Ectodermal cell (in vitro differentiated cells): ENCODE data around the gene GRK1.

Experiments
- H3K27ac ChIP-seq: 2 replicates; pipeline ENCODE4 v1.7.0; 2013; ENCODE audit warnings: mild to moderate bottlenecking, low read depth, low read length; ENCODE audit not compliant: insufficient read depth, poor library complexity, severe bottlenecking
- H3K27me3 ChIP-seq: 2 replicates; pipeline ENCODE4 v1.7.0; 2013; ENCODE audit warnings: mild to moderate bottlenecking, low read length; ENCODE audit not compliant: insufficient read depth, control insufficient read depth, poor library complexity, severe bottlenecking
- H3K36me3 ChIP-seq: one replicate; pipeline ENCODE4 v1.7.0; 2013; ENCODE audit warnings: low read length; ENCODE audit not compliant: control insufficient read depth, insufficient read depth
- H3K4me1 ChIP-seq: one replicate; pipeline ENCODE4 v1.7.0; 2013; ENCODE audit warnings: low read length; ENCODE audit not compliant: control insufficient read depth, insufficient read depth
- H3K4me3 ChIP-seq: 2 replicates; pipeline ENCODE4 v1.7.0; 2013; ENCODE audit warnings: low read depth, low read length, control low read depth; ENCODE audit not compliant: insufficient read depth
- H3K9me3 ChIP-seq: 2 replicates; pipeline ENCODE4 v1.7.0; 2013; ENCODE audit warnings: mild to moderate bottlenecking, low read length, moderate library complexity; ENCODE audit not compliant: control insufficient read depth
- WGBS, 2 experiments: methylation state at CpG; one replicate each; pipeline ENCODE4 v1.1.7; 2013; ENCODE audit warnings: missing lambda C conversion rate in 2 of 2; 5-methylcytosine and 5-hydroxymethylcytosine counted together

GRK1 gene

DNA sequence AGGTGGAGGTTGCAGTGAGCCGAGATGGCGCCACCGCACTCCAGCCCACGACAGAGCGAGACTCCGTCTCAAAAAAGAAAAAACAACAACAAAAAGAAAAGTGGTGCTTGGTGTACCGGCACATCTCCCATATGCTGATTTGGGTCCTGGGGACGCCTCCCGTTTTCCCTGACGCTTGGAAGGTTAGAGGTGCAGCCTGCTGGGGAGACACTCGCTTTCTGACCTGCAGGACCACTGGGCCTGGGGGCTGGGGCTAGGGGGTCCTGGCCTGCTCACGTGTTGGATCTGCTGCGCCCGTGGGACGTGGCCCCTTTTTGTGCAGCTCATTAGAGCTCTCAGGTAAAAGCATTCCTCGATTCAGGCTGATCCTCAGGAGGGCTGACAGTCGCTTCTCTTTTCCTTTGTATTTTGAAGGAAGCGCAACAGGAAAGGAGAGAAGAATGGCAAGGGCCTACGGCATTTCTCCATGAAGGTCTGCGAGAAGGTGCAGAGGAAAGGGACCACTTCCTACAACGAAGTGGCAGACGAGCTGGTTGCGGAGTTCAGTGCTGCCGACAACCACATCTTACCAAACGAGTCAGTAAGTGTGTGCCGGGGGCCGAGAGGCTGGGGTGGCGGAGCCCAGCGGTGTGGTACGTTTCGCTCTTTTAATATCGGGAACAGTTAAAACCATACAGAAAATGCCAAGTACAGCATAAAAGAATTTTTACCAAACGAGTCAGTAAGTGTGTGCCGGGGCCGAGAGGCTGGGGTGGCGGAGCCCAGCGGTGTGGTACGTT is 34.1 kb upstream of the GRK1 start:
- Histone ChIP-seq H3K36me3 (peaks cover 42% of the 10 kb centered on the region), H3K27ac (no peak overlapping the region), H3K4me3 (no peak overlapping the region), H3K27me3 (no peaks in the 10 kb centered on the region), H3K4me1 (no peaks in the 10 kb centered on the region), H3K9me3 (no peaks in the 10 kb centered on the region)
- WGBS, 2 experiments = 95 to 96% methylated on average over 38 of the region's 38 CpGs

DNA sequence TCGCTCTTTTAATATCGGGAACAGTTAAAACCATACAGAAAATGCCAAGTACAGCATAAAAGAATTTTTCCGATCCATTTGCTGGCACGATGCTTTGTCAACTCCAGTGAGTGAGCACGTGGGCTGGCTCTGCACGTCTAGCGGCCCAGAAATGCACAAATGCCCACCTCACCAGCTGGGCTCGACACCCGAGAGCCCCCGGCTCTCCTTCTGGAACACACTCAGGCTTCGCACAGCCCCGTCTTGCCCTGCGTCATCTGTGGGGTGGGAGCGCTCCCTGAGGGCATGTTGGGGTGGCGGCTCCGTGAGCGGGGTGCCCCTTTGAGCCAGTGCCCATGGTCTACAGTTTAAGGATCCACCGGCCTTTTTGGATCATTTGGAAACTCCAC is 33.5 kb upstream of the GRK1 start:
- Histone ChIP-seq H3K36me3 (peaks cover 47% of the 10 kb centered on the region), H3K27ac (no peak overlapping the region), H3K27me3 (no peaks in the 10 kb centered on the region), H3K4me3 (no peak overlapping the region), H3K9me3 (no peaks in the 10 kb centered on the region), H3K4me1 (no peaks in the 10 kb centered on the region)
- whole genome bisulfite sequencing, 2 experiments = 95 to 97% methylated on average over 18 of the region's 18 CpGs

DNA sequence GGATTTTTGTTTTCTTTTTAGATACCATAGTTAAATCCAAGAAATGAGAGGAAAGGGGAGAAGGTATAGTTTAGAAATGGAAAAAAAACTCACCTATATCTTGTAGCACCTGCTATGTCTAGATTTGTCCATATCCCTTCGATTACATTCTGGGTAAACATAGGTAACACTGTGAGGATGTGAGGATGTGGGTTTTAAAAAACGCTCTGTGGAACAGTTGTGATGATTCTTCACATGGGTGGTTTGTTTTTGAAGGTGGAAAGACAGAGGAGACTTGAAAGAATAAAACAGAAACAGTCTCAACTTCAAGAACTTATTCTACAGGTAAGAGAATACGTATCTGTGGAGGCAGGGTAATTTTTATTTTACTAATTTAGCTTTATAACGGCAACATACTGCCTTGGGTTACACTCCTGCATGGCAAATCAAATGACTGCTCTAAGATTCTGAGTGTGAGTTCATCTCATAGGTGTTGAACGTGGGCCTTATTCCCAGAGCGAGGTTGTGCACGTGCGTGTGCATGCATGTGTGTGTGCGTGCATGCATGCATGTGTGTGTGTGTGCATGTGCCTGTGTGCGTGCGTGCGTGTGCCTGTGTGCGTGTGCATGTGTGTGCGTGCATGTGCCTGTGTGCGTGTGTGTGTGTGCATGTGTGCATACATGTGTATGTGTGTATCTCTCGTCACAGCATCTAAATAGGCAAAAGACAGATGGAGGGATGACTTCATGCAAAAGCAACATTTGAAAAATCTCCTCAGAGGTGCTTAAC is 32.6 kb upstream of the GRK1 start:
- no peaks in the 10 kb centered on the region for H3K27me3 ChIP-seq
- no peaks in the 10 kb centered on the region for H3K4me1 ChIP-seq
- H3K4me3 ChIP-seq = no peak overlapping the region
- no peak overlapping the region for H3K27ac ChIP-seq
- H3K9me3 ChIP-seq = no peaks in the 10 kb centered on the region
- H3K36me3 ChIP-seq = peaks cover 53% of the 10 kb centered on the region
- 94 to 97% methylated on average over 16 of the region's 16 CpGs for WGBS, 2 experiments

DNA sequence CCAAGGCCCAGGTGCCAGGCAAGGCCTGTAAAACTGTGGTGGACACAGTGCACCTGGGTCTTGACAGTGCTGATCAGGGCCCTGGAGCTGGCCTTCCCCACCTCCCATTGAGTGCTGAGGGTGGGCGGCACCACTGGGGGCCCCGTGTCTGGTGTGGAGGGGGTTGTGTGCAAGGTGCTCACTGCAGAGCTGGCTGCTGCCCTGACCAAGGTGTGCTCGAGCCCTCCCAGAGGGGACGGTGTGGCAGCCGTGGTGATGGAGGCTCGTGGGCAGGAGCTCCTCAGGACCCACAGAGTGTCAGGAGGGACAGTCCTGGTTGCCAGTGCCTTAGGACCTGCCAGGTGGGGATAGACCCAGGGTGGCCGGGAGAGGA is 32.0 kb upstream of the GRK1 start:
- H3K36me3 ChIP-seq = peaks cover 59% of the 10 kb centered on the region

DNA sequence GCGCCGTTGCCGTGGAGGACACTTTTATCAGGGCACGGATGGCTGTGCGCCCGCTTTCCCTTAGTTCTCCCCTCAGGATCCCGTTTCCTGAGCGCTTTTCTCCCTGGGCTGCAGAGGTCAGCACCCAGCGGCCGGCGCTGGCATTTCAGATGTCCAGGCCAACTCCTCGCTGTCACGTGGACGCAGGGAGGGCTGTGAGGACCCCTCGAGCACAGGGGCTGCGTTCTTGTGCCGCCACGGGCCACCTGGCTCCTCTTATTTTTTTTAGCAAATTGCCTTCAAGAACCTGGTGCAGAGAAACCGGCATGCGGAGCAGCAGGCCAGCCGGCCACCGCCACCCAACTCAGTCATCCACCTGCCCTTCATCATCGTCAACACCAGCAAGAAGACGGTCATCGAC is 31.3 kb upstream of the GRK1 start:
- Histone ChIP-seq H3K4me3 (no peak overlapping the region), H3K36me3 (peaks cover 65% of the 10 kb centered on the region), H3K4me1 (no peaks in the 10 kb centered on the region), H3K9me3 (no peaks in the 10 kb centered on the region), H3K27ac (no peak overlapping the region), H3K27me3 (no peaks in the 10 kb centered on the region)
- 95 to 96% methylated on average over 25 of the region's 25 CpGs for WGBS, 2 experiments

More for the DNA sequence above, 32.0 kb upstream of the GRK1 start:
- no peaks in the 10 kb centered on the region for H3K9me3 ChIP-seq
- WGBS, 2 experiments = 97% methylated on average over 7 of the region's 7 CpGs
- H3K27me3 ChIP-seq = no peaks in the 10 kb centered on the region
- no peak overlapping the region for H3K27ac ChIP-seq
- H3K4me1 ChIP-seq = no peaks in the 10 kb centered on the region
- no peak overlapping the region for H3K4me3 ChIP-seq

DNA sequence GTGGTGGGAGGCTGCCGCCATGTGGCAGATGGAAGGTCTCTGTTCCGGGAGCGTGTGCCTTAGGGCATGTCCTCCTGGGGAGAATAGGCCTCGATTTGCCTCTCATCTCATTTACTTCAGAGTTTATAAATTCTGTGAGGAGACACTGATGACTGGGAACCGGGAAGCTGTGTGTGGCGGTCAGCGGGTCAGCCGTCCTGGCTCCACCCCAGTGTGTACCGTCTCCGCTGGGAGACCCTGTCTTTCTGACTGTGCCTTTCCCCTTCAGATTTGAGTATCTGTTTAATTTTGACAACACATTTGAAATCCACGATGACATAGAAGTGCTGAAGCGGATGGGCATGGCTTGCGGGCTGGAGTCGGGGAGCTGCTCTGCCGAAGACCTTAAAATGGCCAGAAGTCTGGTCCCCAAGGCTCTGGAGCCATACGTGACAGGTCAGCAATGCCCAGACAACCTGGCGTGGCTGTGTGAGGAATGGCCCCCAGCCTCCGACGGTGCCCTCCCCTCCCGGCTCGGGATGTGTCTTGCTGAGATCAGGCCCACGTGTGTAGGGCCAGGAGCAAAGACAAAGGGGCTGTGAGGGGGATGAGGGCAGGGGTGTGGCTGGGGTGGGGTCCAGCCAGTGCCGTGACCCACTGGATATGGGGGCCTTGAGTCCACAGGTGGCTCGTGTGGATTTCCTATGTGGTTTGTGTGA is 30.6 kb upstream of the GRK1 start:
- Histone ChIP-seq H3K27ac (no peak overlapping the region), H3K36me3 (peaks cover 66% of the 10 kb centered on the region), H3K4me3 (no peak overlapping the region), H3K4me1 (no peaks in the 10 kb centered on the region), H3K27me3 (no peaks in the 10 kb centered on the region), H3K9me3 (no peaks in the 10 kb centered on the region)
- 96 to 97% methylated on average over 24 of the region's 24 CpGs for WGBS, 2 experiments

DNA sequence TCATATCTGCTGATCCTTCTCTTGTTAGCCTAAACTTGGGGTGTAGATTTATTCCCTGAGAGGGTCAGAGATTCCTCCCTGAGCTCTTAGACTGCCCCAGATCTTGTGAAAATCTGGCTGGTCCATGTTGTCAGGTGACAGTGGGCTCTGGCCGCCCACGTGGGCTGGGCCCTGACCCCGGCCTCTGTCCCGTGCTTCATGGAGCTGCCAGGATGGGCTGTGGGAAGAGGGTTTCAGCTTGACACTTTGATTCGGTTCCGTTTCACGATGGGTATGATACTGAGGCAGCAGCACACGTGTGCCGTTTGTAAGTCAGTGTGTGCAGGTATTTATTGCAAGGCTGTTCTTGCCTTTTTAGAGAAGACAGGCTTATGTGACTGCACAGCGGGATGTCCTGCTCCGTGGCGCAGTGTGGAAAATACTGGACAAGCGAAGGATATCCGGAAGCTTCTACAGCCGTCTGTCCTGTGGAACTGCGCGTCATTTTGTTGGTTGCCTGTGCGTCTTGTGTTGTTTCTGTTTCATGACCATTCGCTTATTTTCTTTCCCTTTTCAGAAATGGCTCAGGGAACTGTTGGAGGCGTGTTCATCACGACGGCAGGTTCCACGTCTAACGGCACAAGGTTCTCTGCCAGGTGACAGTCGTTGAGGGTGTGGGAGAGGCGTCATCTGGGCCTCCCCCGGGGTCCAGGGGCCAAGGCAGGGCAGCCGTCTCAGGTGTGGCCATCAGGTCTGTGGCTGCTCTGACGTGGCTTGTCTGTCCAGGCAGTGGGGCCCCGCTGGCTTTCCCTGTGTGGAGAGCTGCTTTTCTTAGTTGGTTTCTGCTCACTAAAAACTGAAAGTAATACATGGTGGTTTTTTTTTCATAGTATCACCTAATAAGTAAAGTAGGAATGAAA is 29.5 kb upstream of the GRK1 start:
- no peaks in the 10 kb centered on the region for H3K4me1 ChIP-seq
- H3K27me3 ChIP-seq = no peaks in the 10 kb centered on the region
- peaks cover 68% of the 10 kb centered on the region for H3K36me3 ChIP-seq
- no peak overlapping the region for H3K4me3 ChIP-seq
- no peaks in the 10 kb centered on the region for H3K9me3 ChIP-seq
- no peak overlapping the region for H3K27ac ChIP-seq
- WGBS, 2 experiments = 95 to 96% methylated on average over 30 of the region's 30 CpGs

DNA sequence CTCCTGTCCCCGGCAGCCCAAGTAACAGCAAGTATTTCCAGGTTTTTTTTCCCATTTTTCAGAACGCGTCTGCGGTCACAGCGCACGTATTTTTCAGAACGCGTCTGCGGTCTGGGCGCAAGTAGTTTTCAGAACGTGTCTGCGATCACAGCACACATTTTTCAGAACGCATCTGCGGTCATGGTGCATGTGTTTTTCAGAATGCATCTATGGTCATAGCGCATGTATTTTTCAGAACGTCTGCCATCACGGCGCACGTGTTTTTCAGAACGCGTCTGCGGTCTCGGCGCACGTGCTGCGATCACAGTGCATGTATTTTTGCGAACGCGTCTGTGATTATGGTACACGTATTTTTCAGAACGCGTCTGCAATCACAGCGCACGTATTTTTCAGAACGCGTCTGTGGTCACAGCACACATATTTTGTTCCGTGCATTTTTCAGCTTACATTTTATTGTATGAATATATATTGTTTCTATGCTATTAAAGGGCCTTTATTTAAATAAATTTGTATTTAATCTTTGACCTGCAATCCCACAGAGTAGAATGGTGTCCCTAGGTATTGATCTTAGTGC is 28.8 kb upstream of the GRK1 start:
- no peak overlapping the region for H3K27ac ChIP-seq
- H3K4me1 ChIP-seq = no peaks in the 10 kb centered on the region
- H3K27me3 ChIP-seq = no peaks in the 10 kb centered on the region
- H3K9me3 ChIP-seq = no peaks in the 10 kb centered on the region
- H3K36me3 ChIP-seq = peaks cover 68% of the 10 kb centered on the region
- WGBS, 2 experiments = 96% methylated on average over 34 to 37 of the region's 37 CpGs
- no peak overlapping the region for H3K4me3 ChIP-seq

DNA sequence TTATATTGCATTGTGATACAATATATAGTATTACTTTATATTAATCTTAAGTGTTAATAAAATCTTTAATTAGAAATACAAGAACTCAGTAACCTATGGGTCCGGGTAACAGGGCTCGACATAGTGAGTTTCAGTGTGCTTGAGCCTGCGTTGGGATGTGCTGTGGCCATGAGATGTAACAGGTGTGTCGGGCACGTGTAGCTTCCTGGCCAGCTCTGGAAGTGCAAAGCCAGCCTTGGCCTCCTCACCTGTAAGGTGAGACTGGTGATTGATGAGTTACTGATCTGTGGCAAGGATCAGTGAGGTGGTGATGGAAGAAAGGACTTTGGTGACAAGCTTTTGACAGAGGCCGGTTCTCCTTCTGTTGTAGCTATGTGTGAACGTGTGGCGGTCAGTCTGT is 28.2 kb upstream of the GRK1 start:
- Histone ChIP-seq H3K9me3 (no peaks in the 10 kb centered on the region), H3K36me3 (peaks cover 66% of the 10 kb centered on the region), H3K27ac (no peak overlapping the region), H3K4me3 (no peak overlapping the region), H3K4me1 (no peaks in the 10 kb centered on the region), H3K27me3 (no peaks in the 10 kb centered on the region)
- 96 to 97% methylated on average over 8 of the region's 8 CpGs for WGBS, 2 experiments
